CD4-positive, alpha-beta T cell treated with Interleukin-4 for 1 hour (primary cell): Measurements from ENCODE around the gene DIPK1B.
A peak's percentile ranks its signal among the peaks of the same experiment; 100 is the strongest.

Experiments
- DNase-seq, 2 donors: peaks; one replicate each; pipeline ENCODE4 v3.0.0-alpha.2; 2020 to 2022

DIPK1B gene

GRCh38 chr9:136720251-136720897 is 8.0 kb downstream of the DIPK1B start:
- no peak for DNase-seq

GRCh38 chr9:136720898-136721338 is 8.5 kb downstream of the DIPK1B start:
- DNase-seq, result no peak

DNA sequence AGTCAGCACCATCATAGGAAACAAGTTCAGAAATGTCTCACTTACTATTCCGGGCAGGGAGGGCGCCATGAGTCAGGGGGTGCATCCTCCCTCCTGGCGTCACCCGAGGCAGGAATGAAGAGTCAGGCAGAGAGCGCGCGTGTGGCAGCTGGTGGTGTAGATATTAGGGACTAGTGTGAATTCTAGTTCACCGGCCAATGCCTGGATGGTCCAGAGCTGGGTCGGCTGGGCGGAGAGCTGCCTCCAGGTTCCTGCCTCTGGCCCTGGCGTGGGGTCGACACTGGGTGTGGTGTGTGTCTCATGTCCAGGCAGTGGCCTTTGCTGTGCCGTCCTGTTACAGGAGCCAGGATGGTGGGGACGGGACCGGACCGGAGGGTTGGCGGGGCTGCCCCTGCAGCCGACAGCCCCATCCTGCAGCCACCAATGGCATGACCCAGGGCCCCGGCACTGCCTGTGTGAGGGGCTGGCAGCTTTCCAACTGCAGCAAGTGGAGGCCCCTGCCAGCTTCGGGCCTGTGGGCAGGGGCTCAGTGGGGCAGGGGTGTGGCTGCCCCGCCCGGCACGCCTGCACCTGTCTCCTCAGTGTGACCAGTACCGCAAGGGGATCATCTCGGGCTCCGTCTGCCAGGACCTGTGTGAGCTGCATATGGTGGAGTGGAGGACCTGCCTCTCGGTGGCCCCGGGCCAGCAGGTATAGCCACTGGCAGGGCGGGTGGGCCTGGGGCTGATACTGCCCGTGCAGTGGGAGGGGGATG is 9.1 kb downstream of the DIPK1B start:
- no peak for DNase-seq

DNA sequence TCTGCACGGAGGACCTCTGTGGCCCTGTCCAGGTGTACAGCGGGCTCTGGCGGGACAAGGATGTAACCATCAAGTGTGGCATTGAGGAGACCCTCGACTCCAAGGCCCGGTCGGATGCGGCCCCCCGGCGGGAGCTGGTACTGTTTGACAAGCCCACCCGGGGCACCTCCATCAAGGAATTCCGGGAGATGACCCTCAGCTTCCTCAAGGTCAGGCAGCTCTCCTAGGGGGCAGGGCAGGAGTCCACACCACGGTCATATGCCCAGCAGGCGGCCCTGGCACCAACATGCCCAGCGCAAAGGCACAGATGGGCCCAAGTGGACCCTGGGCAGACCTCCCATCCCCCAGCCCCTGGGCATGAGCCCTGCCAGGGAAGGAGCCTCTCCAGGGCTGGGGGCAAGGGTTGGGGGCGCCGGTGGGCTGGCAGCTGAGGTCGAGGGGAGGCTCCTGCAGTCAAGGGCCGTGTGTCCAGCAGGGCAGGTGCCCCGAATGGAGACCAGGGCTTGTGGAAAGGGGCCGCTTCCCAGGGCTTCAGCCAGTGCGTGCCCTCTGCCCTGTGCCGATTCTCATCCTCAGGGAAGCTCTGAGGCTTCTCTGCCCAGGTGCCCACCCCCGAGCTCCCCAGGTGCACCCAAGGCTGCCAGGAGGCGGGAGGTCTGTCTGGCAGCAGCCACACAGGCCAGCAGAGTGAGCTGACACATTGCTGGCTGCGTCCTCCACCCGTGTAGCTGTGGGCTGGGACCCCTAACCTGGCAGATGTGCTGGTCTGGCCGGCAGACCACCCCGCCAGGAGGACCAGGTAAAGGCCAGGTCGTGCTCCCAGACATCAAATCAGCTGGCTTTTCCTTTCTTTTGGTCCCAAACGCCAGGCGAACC is 10.0 kb downstream of the DIPK1B start:
- DNase-seq, result no peak

DNA sequence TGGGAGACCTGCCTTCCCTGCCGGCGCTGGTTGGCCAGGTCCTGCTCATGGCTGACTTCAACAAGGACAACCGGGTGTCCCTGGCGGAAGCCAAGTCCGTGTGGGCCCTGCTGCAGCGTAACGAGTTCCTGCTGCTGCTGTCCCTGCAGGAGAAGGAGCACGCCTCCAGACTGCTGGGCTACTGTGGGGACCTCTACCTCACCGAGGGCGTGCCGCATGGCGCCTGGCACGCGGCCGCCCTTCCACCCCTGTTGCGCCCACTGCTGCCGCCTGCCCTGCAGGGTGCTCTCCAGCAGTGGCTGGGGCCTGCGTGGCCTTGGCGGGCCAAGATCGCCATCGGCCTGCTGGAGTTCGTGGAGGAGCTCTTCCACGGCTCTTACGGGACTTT is 10.6 kb downstream of the DIPK1B start:
- DNase-seq, result no peak

DNA sequence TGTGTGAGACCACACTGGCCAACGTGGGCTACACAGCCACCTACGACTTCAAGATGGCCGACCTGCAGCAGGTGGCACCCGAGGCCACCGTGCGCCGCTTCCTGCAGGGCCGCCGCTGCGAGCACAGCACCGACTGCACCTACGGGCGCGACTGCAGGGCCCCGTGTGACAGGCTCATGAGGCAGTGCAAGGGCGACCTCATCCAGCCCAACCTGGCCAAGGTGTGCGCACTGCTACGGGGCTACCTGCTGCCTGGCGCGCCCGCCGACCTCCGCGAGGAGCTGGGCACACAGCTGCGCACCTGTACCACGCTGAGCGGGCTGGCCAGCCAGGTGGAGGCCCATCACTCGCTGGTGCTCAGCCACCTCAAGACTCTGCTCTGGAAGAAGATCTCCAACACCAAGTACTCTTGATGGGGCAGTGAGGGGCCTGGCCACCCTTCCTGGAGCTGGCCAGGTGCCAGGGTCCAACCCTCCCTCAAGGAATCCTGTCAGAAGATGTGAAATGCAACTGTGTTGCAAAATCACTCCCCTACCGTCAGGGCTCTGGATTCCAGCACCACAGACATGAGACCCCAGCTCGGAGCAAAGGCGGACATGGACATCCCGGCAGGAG is 11.1 kb downstream of the DIPK1B start:
- DNase-seq, result no peak

- no peak for DNase-seq
Measured at GRCh38 chr9:136723989-136724388, 11.6 kb downstream of the DIPK1B start.

DNA sequence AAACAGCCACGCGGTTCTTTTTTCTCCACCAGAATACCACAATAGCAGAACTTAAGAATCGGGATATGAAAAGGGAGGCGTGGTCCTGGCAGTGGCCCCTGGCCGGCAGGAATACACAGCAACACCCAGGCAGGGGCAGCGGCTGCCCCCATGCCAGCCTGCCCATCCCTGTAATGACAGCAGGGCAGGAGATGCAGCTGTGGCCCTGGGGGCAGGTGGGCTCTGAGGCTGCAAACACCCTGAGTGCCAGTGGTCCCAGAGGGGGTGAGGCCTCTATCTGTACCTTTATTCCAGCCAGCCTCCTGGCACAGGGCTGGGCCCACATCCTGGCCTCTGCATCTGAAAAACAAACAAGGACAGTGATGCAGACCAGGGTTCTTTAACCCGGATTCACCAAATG is 12.4 kb downstream of the DIPK1B start:
- no peak for DNase-seq

GRCh38 chr9:136725612-136726011 is 13.2 kb downstream of the DIPK1B start:
- DNase-seq, result no peak

DNA sequence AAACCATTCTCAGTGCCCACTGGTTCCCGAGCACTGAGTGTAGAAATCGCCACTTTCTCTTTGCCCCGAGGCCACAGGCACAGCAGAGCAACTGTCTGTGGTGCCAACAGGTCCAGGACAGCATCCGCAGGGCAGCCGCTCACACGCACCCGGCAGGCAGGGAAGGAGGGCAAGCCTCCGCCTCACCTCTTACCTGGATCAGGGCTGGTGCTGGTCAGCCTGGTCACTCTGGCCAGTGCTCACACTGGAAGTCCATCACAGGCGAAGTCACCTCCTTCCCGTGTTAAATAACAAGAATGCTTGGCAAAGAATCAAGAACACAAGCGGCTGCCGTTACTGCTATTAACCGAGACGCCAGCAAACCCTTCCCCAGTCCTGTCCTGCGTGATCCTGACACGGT is 13.7 kb downstream of the DIPK1B start:
- DNase-seq, result no peak

- DNase-seq, result peak; percentile 57 to 62
Measured at GRCh38 chr9:136726631-136727191, 14.3 kb downstream of the DIPK1B start.

DNA sequence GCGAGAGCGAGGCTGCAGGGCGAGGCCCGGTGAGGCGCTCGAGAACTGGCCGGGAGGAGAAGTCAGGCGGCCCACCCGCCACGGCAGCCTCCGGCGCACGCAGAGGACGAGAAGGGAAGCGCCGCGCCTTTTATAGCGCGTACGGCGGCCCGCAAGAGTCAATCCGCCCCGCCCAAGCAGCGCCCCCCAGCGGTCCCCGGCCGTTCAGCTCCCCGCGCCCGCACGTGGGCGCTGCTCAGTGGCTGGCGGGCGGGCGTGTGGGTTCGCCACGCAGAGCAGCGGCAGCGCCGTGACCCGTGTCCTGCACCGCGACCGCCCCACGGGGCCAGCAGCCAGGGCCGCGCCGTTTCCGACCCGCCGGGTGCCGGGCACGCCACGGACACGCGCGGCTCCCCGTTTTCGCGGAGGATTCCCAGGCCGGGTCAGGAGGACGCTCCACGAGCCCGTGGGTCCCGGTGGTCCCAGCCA is 15.7 kb downstream of the DIPK1B start:
- peak; percentile 91 to 92 for DNase-seq

DNA sequence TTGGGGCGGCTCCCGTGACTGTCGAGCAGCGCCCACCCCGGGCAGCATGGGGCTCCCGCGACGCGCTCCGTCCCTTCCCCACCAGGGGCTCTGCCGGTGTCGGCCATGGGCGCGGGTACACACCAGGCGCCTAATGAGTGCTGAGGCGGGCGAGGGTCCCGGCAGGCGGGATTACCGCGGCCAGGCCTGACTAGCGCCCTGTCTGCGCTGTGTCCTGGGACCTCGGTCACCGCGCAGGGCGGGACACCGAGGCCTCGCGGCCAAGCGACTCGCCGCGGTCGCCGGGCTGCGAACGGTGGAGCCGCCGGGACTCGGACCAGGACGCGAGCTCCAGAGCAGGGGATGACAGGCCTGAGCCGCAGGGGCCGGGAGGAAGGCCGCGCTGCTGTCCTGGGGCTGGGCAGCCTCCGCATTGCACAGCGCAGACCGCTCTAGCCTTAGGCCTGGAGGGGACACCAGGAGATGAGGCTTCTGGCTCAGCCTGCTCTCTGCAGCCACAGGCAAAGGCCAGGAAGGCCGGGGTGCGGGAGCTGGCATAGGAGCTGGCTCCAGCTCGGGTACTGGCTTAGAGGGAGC is 16.3 kb downstream of the DIPK1B start:
- DNase-seq, result no peak

DNA sequence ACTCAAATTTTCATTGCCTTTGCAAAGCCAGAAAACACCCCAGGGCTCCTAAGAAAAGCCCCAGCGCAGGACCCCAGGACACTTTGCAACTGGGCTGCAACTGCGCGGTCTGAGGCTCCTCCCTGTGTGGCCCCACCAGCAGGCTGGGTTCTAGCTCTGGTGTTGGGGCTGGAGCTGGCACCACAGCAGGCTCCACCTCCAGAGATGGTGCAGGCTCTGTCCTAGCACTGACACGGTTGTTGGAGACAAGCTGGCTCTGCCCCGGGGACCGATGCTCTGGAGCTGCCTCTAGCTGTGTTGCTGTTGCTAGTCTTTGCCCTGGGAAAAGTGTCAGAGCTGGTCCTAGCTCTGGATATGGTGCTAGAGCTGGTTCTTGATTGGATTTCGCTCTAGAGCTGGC is 16.8 kb downstream of the DIPK1B start:
- DNase-seq, result no peak

DNA sequence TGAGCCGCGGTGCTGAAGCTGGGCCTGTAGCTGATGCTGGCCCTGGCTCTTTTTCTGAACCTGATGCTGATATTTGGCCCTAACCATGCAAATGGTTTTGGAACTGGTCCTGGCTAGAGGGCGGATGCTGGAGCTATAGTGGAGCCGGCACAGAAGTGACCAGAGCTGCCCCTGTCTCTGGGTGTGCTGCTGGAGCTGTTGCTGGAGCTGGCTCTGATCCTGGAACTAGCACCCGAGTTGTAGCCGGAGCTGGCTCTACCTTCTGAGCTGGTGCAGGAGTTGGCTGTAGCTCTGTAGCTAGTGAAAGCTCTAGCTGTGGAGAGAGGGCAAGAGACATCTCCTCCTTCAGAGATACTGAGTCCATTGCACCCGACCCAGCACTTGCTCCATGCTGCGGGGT is 17.6 kb downstream of the DIPK1B start:
- no peak for DNase-seq

DNA sequence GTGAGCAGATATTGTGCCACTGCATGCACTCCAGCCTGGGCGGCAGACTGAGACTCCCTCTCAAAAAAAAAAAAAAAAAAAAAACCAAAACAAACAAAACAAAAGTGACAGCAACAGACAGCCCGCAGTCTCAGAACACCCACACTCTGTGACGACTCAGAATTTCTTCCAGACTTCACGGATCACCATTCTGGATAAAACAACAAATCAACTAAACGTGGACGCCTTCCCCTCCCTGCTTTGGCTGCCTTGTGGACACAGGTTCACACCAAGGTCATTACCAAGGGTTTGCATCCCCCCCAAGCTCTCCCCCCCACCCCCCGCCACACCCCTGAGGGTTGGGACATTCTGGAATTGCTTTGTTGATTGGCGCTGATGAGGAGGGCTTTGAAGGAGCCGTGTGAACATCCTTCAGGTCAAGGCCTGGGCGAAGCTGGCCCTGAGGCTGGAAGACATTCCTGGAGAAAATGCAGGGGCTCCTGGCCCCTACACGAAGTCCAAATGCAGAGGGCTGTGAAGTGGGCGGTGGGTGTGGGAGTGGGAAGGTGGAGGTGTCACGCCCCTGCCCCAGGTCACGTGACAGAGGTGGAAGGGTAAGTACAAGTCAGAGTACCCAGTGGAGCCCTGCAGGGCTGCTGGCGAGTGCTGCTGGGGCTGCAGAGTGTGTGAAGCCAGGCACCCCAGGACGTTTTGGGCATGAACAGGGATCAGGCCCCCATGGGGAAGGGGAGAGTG is 20.2 kb downstream of the DIPK1B start:
- DNase-seq, result no peak

GRCh38 chr9:136733611-136734010 is 21.2 kb downstream of the DIPK1B start:
- DNase-seq, result no peak

GRCh38 chr9:136734837-136735496 is 22.6 kb downstream of the DIPK1B start:
- no peak for DNase-seq

GRCh38 chr9:136735812-136736480 is 23.6 kb downstream of the DIPK1B start:
- no peak for DNase-seq

GRCh38 chr9:136738960-136739359 is 26.6 kb downstream of the DIPK1B start:
- no peak for DNase-seq
